Neutrophil (primary cell): ENCODE results near the gene PDGFRB.

Source experiments
- H3K27ac ChIP-seq: fragments of 200-600 bp; sonication (generic); 2 replicates; pipeline ENCODE4 v1.5.1; 2016; ENCODE audit warnings: mild to moderate bottlenecking, moderate library complexity
- H3K27me3 ChIP-seq: fragments of 200-600 bp; sonication (generic); 2 replicates; pipeline ENCODE4 v1.6.0; 2016; ENCODE audit warnings: mild to moderate bottlenecking
- H3K36me3 ChIP-seq: fragments of 200-600 bp; sonication (generic); 2 replicates; pipeline ENCODE4 v1.5.1; 2017
- H3K4me1 ChIP-seq, 2 experiments: fragments of 200-600 bp in 1 of 2; sonication (generic) in 1 of 2; 1 replicate in 1 of 2; 2 replicates in 1 of 2; pipeline versions ENCODE4 v1.5.1 to v1.6.1; 2013 to 2016; ENCODE audit warnings: low read depth in 1 of 2, low read length in 1 of 2, mild to moderate bottlenecking in 1 of 2, moderate library complexity in 1 of 2; ENCODE audit not compliant: control insufficient read depth in 1 of 2, insufficient read depth in 1 of 2
- H3K4me3 ChIP-seq, 2 experiments: fragments of 200-600 bp in 1 of 2; sonication (generic) in 1 of 2; 1 replicate in 1 of 2; 2 replicates in 1 of 2; pipeline ENCODE4 v1.5.1; 2013 to 2016; ENCODE audit warnings: low read depth in 1 of 2, low read length in 1 of 2, mild to moderate bottlenecking in 1 of 2, moderate library complexity in 1 of 2
- H3K9me3 ChIP-seq: fragments of 200-600 bp; sonication (generic); 2 replicates; pipeline ENCODE4 v1.5.1; 2016
- TF ChIP-seq, protein P1 (sequence below): fragments of 200-600 bp; sonication (generic); IDR thresholded peaks from 2 replicates; pipeline ENCODE4 v1.5.1; 2016; ENCODE audit warnings: antibody characterized with exemption

The PDGFRB gene

DNA sequence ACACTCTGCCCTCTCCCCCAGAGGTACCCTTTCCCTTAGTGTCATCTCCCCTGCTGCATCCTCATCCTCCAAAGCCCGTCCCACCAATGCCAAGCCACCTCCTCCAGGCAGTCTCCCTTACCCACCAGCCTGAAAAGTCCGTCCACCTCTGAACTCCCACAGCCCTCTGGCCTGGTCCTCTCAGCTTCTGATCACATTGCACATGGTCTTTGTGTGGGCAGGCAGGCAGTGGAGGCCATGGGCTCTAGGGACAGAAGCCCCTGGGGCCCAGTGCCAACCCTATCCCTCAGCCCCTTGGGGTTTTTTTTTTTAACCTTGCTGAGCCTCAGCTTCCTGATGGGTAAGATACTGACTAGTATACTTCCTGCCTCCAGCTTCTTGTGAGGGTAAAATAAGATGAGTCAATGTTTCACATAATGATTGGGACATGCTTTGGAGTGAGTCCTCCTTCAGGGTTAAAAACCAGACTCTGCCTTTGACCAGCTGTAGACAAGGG lies 88.7 kb downstream of the PDGFRB start:
- Histone ChIP-seq H3K27me3 (no peaks in the 10 kb centered on the region), H3K4me3 (no peak overlapping the region), H3K4me1 (peaks cover 7 to 9% of the 10 kb centered on the region in 2 experiments), H3K9me3 (no peaks in the 10 kb centered on the region), H3K27ac (no peak overlapping the region), H3K36me3 (peaks cover 97% of the 10 kb centered on the region)
- TF ChIP-seq, protein P1, sequence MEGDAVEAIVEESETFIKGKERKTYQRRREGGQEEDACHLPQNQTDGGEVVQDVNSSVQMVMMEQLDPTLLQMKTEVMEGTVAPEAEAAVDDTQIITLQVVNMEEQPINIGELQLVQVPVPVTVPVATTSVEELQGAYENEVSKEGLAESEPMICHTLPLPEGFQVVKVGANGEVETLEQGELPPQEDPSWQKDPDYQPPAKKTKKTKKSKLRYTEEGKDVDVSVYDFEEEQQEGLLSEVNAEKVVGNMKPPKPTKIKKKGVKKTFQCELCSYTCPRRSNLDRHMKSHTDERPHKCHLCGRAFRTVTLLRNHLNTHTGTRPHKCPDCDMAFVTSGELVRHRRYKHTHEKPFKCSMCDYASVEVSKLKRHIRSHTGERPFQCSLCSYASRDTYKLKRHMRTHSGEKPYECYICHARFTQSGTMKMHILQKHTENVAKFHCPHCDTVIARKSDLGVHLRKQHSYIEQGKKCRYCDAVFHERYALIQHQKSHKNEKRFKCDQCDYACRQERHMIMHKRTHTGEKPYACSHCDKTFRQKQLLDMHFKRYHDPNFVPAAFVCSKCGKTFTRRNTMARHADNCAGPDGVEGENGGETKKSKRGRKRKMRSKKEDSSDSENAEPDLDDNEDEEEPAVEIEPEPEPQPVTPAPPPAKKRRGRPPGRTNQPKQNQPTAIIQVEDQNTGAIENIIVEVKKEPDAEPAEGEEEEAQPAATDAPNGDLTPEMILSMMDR, result no peak

GRCh38 chr5:150066436-150066835 lies 89.2 kb downstream of the PDGFRB start:
- Histone ChIP-seq H3K27me3 (no peaks in the 10 kb centered on the region), H3K9me3 (no peaks in the 10 kb centered on the region), H3K4me3 (no peak overlapping the region), H3K4me1 (peaks cover 9 to 12% of the 10 kb centered on the region in 2 experiments), H3K36me3 (peaks cover 97% of the 10 kb centered on the region), H3K27ac (no peak overlapping the region)
- TF ChIP-seq, protein P1, result no peak

- H3K27ac ChIP-seq, result no peak overlapping the region
- TF ChIP-seq, protein P1, result no peak
- peaks cover 98% of the 10 kb centered on the region for H3K36me3 ChIP-seq
- H3K27me3 ChIP-seq, result no peaks in the 10 kb centered on the region
- H3K4me1 ChIP-seq, result peaks cover 9 to 12% of the 10 kb centered on the region in 2 experiments
- no peaks in the 10 kb centered on the region for H3K9me3 ChIP-seq
- H3K4me3 ChIP-seq, result no peak overlapping the region
Observed at GRCh38 chr5:150065886-150066285, 89.8 kb downstream of the PDGFRB start.

DNA sequence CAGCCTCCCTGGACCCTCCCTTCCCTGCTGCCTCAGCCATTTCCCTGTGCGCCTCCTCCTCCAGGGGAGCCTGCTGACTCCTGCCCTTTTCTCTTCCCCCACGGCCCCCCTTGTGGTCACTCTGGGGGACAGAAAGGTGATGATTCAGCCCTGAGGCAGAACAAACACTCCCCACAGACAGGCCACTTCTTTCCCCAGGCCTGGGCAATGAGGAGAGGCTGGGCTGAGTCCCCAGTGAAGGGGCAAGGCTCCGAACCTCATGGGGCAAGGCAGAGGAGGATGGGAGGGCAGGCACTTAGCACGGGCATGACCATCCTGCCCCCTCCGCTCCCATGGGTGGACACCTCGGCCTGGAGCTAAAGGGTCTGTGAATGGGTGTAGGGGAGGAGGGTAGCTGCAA lies 90.3 kb downstream of the PDGFRB start:
- Histone ChIP-seq H3K4me1 (peaks cover 9 to 12% of the 10 kb centered on the region in 2 experiments), H3K4me3 (no peak overlapping the region), H3K9me3 (no peaks in the 10 kb centered on the region), H3K36me3 (peaks cover 98% of the 10 kb centered on the region), H3K27ac (no peak overlapping the region), H3K27me3 (no peaks in the 10 kb centered on the region)
- TF ChIP-seq, protein P1, result no peak

- TF ChIP-seq, protein P1, result no peak
- no peak overlapping the region for H3K4me3 ChIP-seq
- no peaks in the 10 kb centered on the region for H3K27me3 ChIP-seq
- H3K27ac ChIP-seq, result no peak overlapping the region
- no peaks in the 10 kb centered on the region for H3K9me3 ChIP-seq
- peaks cover 9 to 12% of the 10 kb centered on the region in 2 experiments for H3K4me1 ChIP-seq
- H3K36me3 ChIP-seq, result peaks cover 97% of the 10 kb centered on the region
Observed at GRCh38 chr5:150064681-150065220, 90.9 kb downstream of the PDGFRB start.
